ENCODE results near the gene RNF141. TPM values are rescaled to one million over a fixed set of nuclear protein-coding genes. Genes with fewer than 3 reads are reported as not detected.

Gene RNF141
- total and polyA plus RNA-seq, 10 of the 15 experiments (the other 5 are each of a cell fraction or from before 2014, with no cell fraction given), result 7.6 to 36.8 (median 13.6) TPM

- no peak overlapping the region for H3K4me3 ChIP-seq
- ChIA-PET CTCF (interaction anchor here (0.8 to 2.1 kb wide), 5 partner anchors 11 to 114 kb away, joined by 3 to 15 read pairs (median 4); partner anchors contain the start of gene RNF141), POLR2A (interaction anchor here (1.0 kb wide), 1 partner anchor 13 kb away, joined by 3 read pairs; no protein-coding TSS in a partner anchor), SMC1A (ENCODE audit: uncharacterized antibody, unreplicated experiment) (interaction anchor here (0.5 to 1.9 kb wide), 9 partner anchors 13 to 1396 kb away, joined by 3 to 9 read pairs (median 3); partner anchors contain the start of gene RNF141), RAD21 (ENCODE audit: unreplicated experiment) (interaction anchor here (1.0 to 1.1 kb wide), 2 partner anchors 20 to 216 kb away, joined by 3 read pairs; partner anchors contain the start of gene RNF141)
- intact Hi-C loops (cut with micrococcal nuclease; ENCODE audit: unreplicated experiment) (no loop called here), in situ Hi-C loops (cut with MboI) (no loop called here)
- no peak overlapping the region for H3K4me2 ChIP-seq (ENCODE audit: control insufficient read depth, insufficient read depth)
- 98% methylated on average over 2 of the region's 2 CpGs for WGBS (ENCODE audit: insufficient coverage, insufficient replicate concordance, low lambda C conversion rate, missing lambda C conversion rate)
- no peak overlapping the region for H3K27ac ChIP-seq (ENCODE audit: control insufficient read depth, insufficient read depth)
- no peaks in the 10 kb centered on the region for H3K4me1 ChIP-seq (ENCODE audit: control insufficient read depth, insufficient read depth, low read length)
- FAIRE-seq, result no peak
- TF ChIP-seq SIX5 (IDR thresholded peaks at IDR 0.05; ENCODE audit: low read depth, low read length, severe bottlenecking), result no peak
- TF ChIP-seq CUX1 (IDR thresholded peaks at IDR 0.05; ENCODE audit: insufficient replicate concordance, low read depth, low read length), result no peak
- no peak for TF ChIP-seq POLR2AphosphoS2 (IDR thresholded peaks at IDR 0.05; ENCODE audit: low read depth, low read length)
- no peak for TF ChIP-seq PRDM15 (CRISPR knock-in tag; IDR thresholded peaks at IDR 0.05)
- TF ChIP-seq MYB (IDR thresholded peaks at IDR 0.05; ENCODE audit: borderline replicate concordance, low read depth, low read length), result no peak
- TF ChIP-seq CHD2 (IDR thresholded peaks at IDR 0.05; ENCODE audit: borderline replicate concordance, low read depth, low read length), result no peak
- TF ChIP-seq FOXK2 (IDR thresholded peaks at IDR 0.05), result no peak
- no peak for TF ChIP-seq BACH1 (IDR thresholded peaks at IDR 0.05; ENCODE audit: borderline replicate concordance)
- no peak for TF ChIP-seq DPF2 (IDR thresholded peaks at IDR 0.05)
- no peak for TF ChIP-seq BCL11A (IDR thresholded peaks at IDR 0.05; ENCODE audit: low read depth, low read length)
- TF ChIP-seq KDM1A (IDR thresholded peaks at IDR 0.05; ENCODE audit: borderline replicate concordance), result no peak
- ATAC-seq, result no peak
- DNase-seq (ENCODE audit: low read depth, low spot score), result no peak
- no peaks in the 10 kb centered on the region for H3K79me2 ChIP-seq (ENCODE audit: control insufficient read depth, insufficient read depth, low read length)
- H3K9ac ChIP-seq (ENCODE audit: control insufficient read depth, insufficient read depth, low read length), result no peak overlapping the region
- H2AFZ ChIP-seq (ENCODE audit: control insufficient read depth, low read depth, low read length), result no peak overlapping the region
- H3K36me3 ChIP-seq (ENCODE audit: control insufficient read depth in 2 of 2, insufficient read depth in 2 of 2, low read length in 1 of 2), result no peaks in the 10 kb centered on the region
- H3K27me3 ChIP-seq (replicated peaks in 1 of 2; ENCODE audit: control insufficient read depth in 2 of 2, insufficient read depth in 2 of 2, low read length in 1 of 2), result no peaks in the 10 kb centered on the region
- BruUV-seq (replicated peaks), result no TSS peak
- no peaks in the 10 kb centered on the region for H3K9me3 ChIP-seq (replicated peaks; ENCODE audit: control insufficient read depth, insufficient read depth, low read length)
- no peaks in the 10 kb centered on the region for H4K20me1 ChIP-seq (ENCODE audit: control insufficient read depth, insufficient read depth)
Observed at GRCh38 chr11:10520562-10520961, 20.4 kb downstream of the RNF141 start.

Measured in GM12878 (cell line).